PFSK-1 (cell line): ENCODE data around the gene TOX2.

Experiments used
- POLR2AphosphoS5 ChIP-seq: IDR thresholded peaks from 2 replicates; pipeline ENCODE4 v1.6.1; 2012; ENCODE audit warnings: low read depth, mild to moderate bottlenecking, control low read depth, low read length, moderate library complexity
- TAF1 ChIP-seq: IDR thresholded peaks from 2 replicates; pipeline ENCODE4 v1.6.1; 2012; ENCODE audit warnings: low read length, control low read depth, borderline replicate concordance; ENCODE audit not compliant: insufficient read depth
- TF ChIP-seq, protein P1 (sequence below), 2 experiments: IDR thresholded peaks; 2 replicates each; pipeline versions ENCODE4 v1.6.1 to v1.8.0; 2011 to 2012; ENCODE audit warnings: low read depth in 2 of 2, low read length in 2 of 2, control low read depth in 1 of 2, inconsistent platforms in 1 of 2, mild to moderate bottlenecking in 1 of 2, moderate library complexity in 1 of 2; ENCODE audit not compliant: insufficient read depth in 1 of 2

DNA sequence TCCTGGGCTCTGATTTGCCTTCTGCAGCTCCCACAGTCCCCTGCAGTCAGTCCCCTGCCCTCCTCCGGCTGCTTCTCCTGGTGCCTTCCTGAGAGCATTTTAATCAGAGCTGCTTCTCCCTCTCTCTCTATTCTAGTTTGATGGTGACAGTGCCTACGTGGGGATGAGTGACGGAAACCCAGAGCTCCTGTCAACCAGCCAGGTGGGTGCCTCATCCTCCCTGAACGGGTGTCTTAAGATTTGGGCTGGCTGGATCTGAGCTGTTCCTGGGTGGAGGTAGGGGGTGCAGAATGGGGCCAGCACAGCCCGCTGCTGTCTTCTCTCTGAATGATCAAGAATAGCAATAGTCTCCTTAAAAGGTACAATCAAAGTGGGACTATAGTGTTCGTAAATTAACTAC, 58.6 kb downstream of the TOX2 start:
- no peak for TF ChIP-seq POLR2AphosphoS5
- TF ChIP-seq, protein P1, sequence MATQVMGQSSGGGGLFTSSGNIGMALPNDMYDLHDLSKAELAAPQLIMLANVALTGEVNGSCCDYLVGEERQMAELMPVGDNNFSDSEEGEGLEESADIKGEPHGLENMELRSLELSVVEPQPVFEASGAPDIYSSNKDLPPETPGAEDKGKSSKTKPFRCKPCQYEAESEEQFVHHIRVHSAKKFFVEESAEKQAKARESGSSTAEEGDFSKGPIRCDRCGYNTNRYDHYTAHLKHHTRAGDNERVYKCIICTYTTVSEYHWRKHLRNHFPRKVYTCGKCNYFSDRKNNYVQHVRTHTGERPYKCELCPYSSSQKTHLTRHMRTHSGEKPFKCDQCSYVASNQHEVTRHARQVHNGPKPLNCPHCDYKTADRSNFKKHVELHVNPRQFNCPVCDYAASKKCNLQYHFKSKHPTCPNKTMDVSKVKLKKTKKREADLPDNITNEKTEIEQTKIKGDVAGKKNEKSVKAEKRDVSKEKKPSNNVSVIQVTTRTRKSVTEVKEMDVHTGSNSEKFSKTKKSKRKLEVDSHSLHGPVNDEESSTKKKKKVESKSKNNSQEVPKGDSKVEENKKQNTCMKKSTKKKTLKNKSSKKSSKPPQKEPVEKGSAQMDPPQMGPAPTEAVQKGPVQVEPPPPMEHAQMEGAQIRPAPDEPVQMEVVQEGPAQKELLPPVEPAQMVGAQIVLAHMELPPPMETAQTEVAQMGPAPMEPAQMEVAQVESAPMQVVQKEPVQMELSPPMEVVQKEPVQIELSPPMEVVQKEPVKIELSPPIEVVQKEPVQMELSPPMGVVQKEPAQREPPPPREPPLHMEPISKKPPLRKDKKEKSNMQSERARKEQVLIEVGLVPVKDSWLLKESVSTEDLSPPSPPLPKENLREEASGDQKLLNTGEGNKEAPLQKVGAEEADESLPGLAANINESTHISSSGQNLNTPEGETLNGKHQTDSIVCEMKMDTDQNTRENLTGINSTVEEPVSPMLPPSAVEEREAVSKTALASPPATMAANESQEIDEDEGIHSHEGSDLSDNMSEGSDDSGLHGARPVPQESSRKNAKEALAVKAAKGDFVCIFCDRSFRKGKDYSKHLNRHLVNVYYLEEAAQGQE (IDR thresholded peaks at IDR 0.05; ENCODE audit: insufficient read depth in 1 of 2, low read depth in 2 of 2, low read length in 2 of 2) = no peak
- TF ChIP-seq TAF1 = no peak
